Activated T-cell treated with anti-CD3 and anti-CD28 coated beads, Interleukin-2, amount 50 U/mL, for 72 hours (primary cell): ENCODE measurements around the gene EPHB1. TPM values are rescaled to one million over a fixed set of nuclear protein-coding genes. Genes with fewer than 3 reads are reported as not detected.

ENCODE experiments used
- ATAC-seq, 2 donors: fragments of 150-1000 bp; cut with Tn5 transposase; replicated peaks in 1 of 2; 2 replicates each; pipeline ENCODE4 v1.10.0; 2021; ENCODE audit warnings: moderate library complexity in 2 of 2, mild to moderate bottlenecking in 1 of 2
- DNase-seq, 2 donors: peaks; one replicate each; pipeline ENCODE4 v3.0.0; 2021 to 2022; ENCODE audit warnings: mixed read lengths in 1 of 2
- H3K27ac Mint-ChIP-seq: one replicate; pipeline ENCODE4 v1.8.0; 2022; ENCODE audit warnings: mild to moderate bottlenecking, moderate library complexity, mixed read lengths
- H3K27me3 Mint-ChIP-seq: one replicate; pipeline ENCODE4 v1.8.0; 2022; ENCODE audit warnings: low read depth, mixed read lengths
- H3K36me3 Mint-ChIP-seq, 2 donors: one replicate each; pipeline ENCODE4 v1.8.0; 2022; ENCODE audit warnings: mixed read lengths in 2 of 2, mild to moderate bottlenecking in 1 of 2; ENCODE audit not compliant: insufficient read depth in 2 of 2
- H3K4me1 Mint-ChIP-seq: one replicate; pipeline ENCODE4 v1.8.0; 2022; ENCODE audit warnings: low read depth, mixed read lengths
- H3K4me3 Mint-ChIP-seq, 2 donors: one replicate each; pipeline ENCODE4 v1.8.0; 2022; ENCODE audit warnings: mild to moderate bottlenecking in 2 of 2, mixed read lengths in 2 of 2, moderate library complexity in 2 of 2
- H3K9me3 Mint-ChIP-seq, 2 donors: one replicate each; pipeline ENCODE4 v1.8.0; 2022; ENCODE audit warnings: mixed read lengths in 2 of 2
- total RNA-seq, 2 donors: library from RNA; stranded (reverse); gene quantifications; one replicate each; pipeline ENCODE4 v1.2.3, GENCODE V29; 2022

EPHB1 gene
- total RNA-seq, 2 donors from 2014 or later = 0.43 to 1.3 TPM

- Mint-ChIP-seq H3K27me3 (peaks cover 2% of the 10 kb centered on the region), H3K4me1 (no peaks in the 10 kb centered on the region), H3K27ac (no peak overlapping the region), H3K4me3 (no peak overlapping the region), H3K36me3 (no peaks in the 10 kb centered on the region), H3K9me3 (no peaks in the 10 kb centered on the region)
- DNase-seq (no peak), ATAC-seq (no peak)
These were observed 28.6 kb downstream of the EPHB1 start for GRCh38 chr3:134823679-134824078.

DNA sequence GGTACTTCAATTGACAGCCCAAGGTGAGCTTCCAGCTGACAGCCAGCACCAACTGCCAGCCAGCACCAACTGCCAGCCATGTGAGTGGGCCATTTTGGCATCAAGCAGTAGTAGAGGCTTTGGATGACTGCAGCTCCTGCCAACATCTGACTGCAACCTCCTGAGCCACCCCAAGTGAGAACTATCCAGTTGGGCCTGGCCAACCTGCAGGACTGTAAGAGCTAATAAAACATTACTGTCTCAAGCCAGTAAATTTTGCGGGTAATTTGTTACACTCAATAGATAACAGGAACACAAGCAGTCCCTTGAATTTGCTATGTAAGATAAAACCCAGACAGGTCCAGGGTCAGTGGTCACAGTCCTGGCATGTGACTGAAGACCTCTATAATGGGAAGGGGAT is 29.7 kb downstream of the EPHB1 start:
- no peak for DNase-seq
- H3K27ac Mint-ChIP-seq = no peak overlapping the region
- no peaks in the 10 kb centered on the region for H3K36me3 Mint-ChIP-seq
- no peaks in the 10 kb centered on the region for H3K4me1 Mint-ChIP-seq
- H3K4me3 Mint-ChIP-seq = no peak overlapping the region
- no peaks in the 10 kb centered on the region for H3K27me3 Mint-ChIP-seq
- H3K9me3 Mint-ChIP-seq = no peaks in the 10 kb centered on the region
- ATAC-seq = no peak

DNA sequence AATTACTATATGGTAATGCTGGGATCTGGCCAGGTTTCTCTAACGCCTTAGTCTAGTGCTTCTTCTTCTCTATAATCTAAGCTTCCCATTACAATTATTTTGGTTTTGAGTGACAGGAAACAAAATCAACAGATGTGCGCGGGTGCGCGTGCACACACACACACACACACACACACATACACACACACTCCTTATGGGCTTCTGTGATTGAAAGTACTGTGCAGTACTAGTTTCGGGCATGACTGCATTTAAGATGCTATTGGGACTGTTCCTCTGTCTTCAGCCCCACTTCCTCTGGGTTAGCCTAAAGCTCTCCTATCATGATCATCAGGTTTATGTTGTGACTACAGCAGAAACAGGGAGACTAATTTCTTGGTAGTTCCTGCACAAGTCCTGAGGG is 32.2 kb downstream of the EPHB1 start:
- no peaks in the 10 kb centered on the region for H3K36me3 Mint-ChIP-seq
- no peak overlapping the region for H3K4me3 Mint-ChIP-seq
- no peak overlapping the region for H3K27ac Mint-ChIP-seq
- no peaks in the 10 kb centered on the region for H3K4me1 Mint-ChIP-seq
- no peak for ATAC-seq
- H3K27me3 Mint-ChIP-seq = peaks cover under 1% of the 10 kb centered on the region
- H3K9me3 Mint-ChIP-seq = peaks cover 0 to 1% of the 10 kb centered on the region in 2 donors
- DNase-seq = no peak

GRCh38 chr3:134829721-134830120 is 34.7 kb downstream of the EPHB1 start:
- DNase-seq = no peak
- no peak overlapping the region for H3K4me3 Mint-ChIP-seq
- H3K4me1 Mint-ChIP-seq = no peaks in the 10 kb centered on the region
- H3K36me3 Mint-ChIP-seq = no peaks in the 10 kb centered on the region
- H3K27me3 Mint-ChIP-seq = peaks cover 13% of the 10 kb centered on the region
- H3K27ac Mint-ChIP-seq = no peak overlapping the region
- no peak for ATAC-seq
- H3K9me3 Mint-ChIP-seq = peaks cover 0 to 1% of the 10 kb centered on the region in 2 donors

GRCh38 chr3:134832585-134832984 is 37.5 kb downstream of the EPHB1 start:
- H3K27ac Mint-ChIP-seq = no peak overlapping the region
- peaks cover 0 to 1% of the 10 kb centered on the region in 2 donors for H3K9me3 Mint-ChIP-seq
- H3K4me3 Mint-ChIP-seq = no peak overlapping the region
- H3K27me3 Mint-ChIP-seq = peaks cover 13% of the 10 kb centered on the region
- DNase-seq = no peak
- no peak for ATAC-seq
- H3K36me3 Mint-ChIP-seq = no peaks in the 10 kb centered on the region
- H3K4me1 Mint-ChIP-seq = no peaks in the 10 kb centered on the region

- no peak overlapping the region for H3K4me3 Mint-ChIP-seq
- no peak overlapping the region for H3K27ac Mint-ChIP-seq
- H3K4me1 Mint-ChIP-seq = no peaks in the 10 kb centered on the region
- no peaks in the 10 kb centered on the region for H3K36me3 Mint-ChIP-seq
- H3K9me3 Mint-ChIP-seq = peaks cover 0 to 1% of the 10 kb centered on the region in 2 donors
- ATAC-seq (no peak), DNase-seq (no peak)
- peaks cover 13% of the 10 kb centered on the region for H3K27me3 Mint-ChIP-seq
These were observed 38.5 kb downstream of the EPHB1 start for GRCh38 chr3:134833453-134834163.

- no peak for DNase-seq
- no peaks in the 10 kb centered on the region for H3K36me3 Mint-ChIP-seq
- H3K4me1 Mint-ChIP-seq = no peaks in the 10 kb centered on the region
- no peak overlapping the region for H3K27ac Mint-ChIP-seq
- peaks cover 13% of the 10 kb centered on the region for H3K27me3 Mint-ChIP-seq
- H3K9me3 Mint-ChIP-seq = peaks cover 0 to 1% of the 10 kb centered on the region in 2 donors
- no peak overlapping the region for H3K4me3 Mint-ChIP-seq
- no peak for ATAC-seq
These were observed 41.9 kb downstream of the EPHB1 start for GRCh38 chr3:134836921-134837320.

- DNase-seq (no peak), ATAC-seq (no peak)
- H3K9me3 Mint-ChIP-seq = peaks cover 5 to 8% of the 10 kb centered on the region in 2 donors
- no peak overlapping the region for H3K4me3 Mint-ChIP-seq
- no peak overlapping the region for H3K27ac Mint-ChIP-seq
- peaks cover 2% of the 10 kb centered on the region in 2 donors for H3K36me3 Mint-ChIP-seq
- H3K4me1 Mint-ChIP-seq = no peaks in the 10 kb centered on the region
- peaks cover 1% of the 10 kb centered on the region for H3K27me3 Mint-ChIP-seq
These were observed 43.5 kb downstream of the EPHB1 start for GRCh38 chr3:134838599-134838998.

GRCh38 chr3:134839422-134839821 is 44.4 kb downstream of the EPHB1 start:
- no peak for DNase-seq
- ATAC-seq = no peak
- peaks cover 5 to 15% of the 10 kb centered on the region in 2 donors for H3K9me3 Mint-ChIP-seq

GRCh38 chr3:134839990-134840389 is 44.9 kb downstream of the EPHB1 start:
- H3K9me3 Mint-ChIP-seq = peaks cover 5 to 16% of the 10 kb centered on the region in 2 donors
- H3K36me3 Mint-ChIP-seq = peaks cover 2 to 7% of the 10 kb centered on the region in 2 donors
- no peaks in the 10 kb centered on the region for H3K4me1 Mint-ChIP-seq
- no peak overlapping the region for H3K4me3 Mint-ChIP-seq
- DNase-seq (no peak), ATAC-seq (no peak)
- H3K27ac Mint-ChIP-seq = no peak overlapping the region
- H3K27me3 Mint-ChIP-seq = no peaks in the 10 kb centered on the region

More at GRCh38 chr3:134839422-134839821, 44.4 kb downstream of the EPHB1 start:
- peaks cover 2 to 5% of the 10 kb centered on the region in 2 donors for H3K36me3 Mint-ChIP-seq
- no peaks in the 10 kb centered on the region for H3K4me1 Mint-ChIP-seq
- no peak overlapping the region for H3K27ac Mint-ChIP-seq
- H3K27me3 Mint-ChIP-seq = no peaks in the 10 kb centered on the region
- H3K4me3 Mint-ChIP-seq = no peak overlapping the region

DNA sequence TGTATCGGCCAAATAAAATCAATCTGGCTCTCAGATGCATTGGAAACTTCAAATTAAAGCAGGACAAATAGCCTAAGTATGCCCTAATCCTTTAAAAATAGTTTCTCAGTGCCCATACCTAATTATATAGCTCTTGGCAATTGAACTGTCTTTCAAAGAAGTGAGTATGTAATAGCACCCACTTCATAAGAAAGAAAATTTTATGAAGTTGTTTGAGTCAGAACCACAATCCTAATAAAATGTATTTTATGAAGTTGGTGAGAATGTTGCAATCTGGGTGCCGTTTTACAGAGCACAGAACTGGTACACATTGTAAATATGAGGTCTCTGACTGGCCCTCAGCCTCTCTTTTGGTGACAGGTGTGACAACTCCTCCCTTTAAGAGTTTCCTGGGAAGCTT is 45.4 kb downstream of the EPHB1 start:
- Mint-ChIP-seq H3K9me3 (peaks cover 5 to 16% of the 10 kb centered on the region in 2 donors), H3K27ac (no peak overlapping the region), H3K4me3 (no peak overlapping the region), H3K4me1 (no peaks in the 10 kb centered on the region), H3K27me3 (no peaks in the 10 kb centered on the region), H3K36me3 (peaks cover 2 to 7% of the 10 kb centered on the region in 2 donors)
- DNase-seq (no peak), ATAC-seq (no peak)

- no peak overlapping the region for H3K4me3 Mint-ChIP-seq
- no peak overlapping the region for H3K27ac Mint-ChIP-seq
- no peaks in the 10 kb centered on the region for H3K4me1 Mint-ChIP-seq
- DNase-seq (no peak), ATAC-seq (no peak)
- H3K36me3 Mint-ChIP-seq = peaks cover 3 to 7% of the 10 kb centered on the region in 2 donors
- no peaks in the 10 kb centered on the region for H3K27me3 Mint-ChIP-seq
- H3K9me3 Mint-ChIP-seq = peaks cover 4 to 16% of the 10 kb centered on the region in 2 donors
These were observed 51.0 kb downstream of the EPHB1 start for GRCh38 chr3:134846084-134846483.

DNA sequence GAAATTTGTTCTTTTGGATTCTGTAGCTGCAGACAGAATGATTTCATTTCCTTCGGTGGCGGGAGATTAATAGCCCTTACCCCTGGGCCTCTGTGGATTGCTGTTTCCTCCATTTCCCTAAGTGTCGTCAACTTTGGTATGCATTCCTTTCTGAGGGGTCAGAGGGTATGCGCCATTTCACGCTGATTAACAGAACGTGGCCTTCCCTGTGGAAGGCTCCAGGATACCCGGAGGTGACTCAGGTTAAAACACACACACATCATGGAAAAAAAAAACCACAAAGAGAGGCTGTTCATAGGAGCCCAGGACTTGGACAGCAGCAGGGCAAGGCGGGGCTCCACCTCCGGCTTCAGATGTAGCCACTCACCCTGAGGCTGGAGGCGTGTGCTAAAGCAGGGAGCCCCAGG is 51.9 kb downstream of the EPHB1 start:
- ATAC-seq = no peak

DNA sequence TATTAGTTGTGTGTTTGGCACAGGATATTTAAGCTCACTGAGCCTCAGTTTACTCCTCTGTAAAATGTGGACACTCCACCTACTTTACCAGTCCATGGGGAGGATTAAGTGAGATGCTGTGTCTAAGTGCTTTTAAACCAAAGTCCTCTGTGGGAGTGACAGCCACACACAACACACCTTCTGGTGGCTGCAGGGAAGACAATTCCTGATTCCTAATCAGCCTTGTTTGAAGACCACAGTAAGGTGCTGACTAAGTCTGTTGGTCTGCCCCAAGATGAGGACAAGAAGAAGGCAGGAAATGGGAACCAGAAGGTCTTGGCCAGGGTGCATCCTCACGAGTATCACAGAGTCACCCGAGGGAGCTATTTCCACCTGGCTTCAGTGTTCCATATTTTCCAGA is 52.3 kb downstream of the EPHB1 start:
- peaks cover 4 to 16% of the 10 kb centered on the region in 2 donors for H3K9me3 Mint-ChIP-seq
- no peak for ATAC-seq
- H3K4me3 Mint-ChIP-seq = no peak overlapping the region
- no peak for DNase-seq
- no peak overlapping the region for H3K27ac Mint-ChIP-seq
- H3K36me3 Mint-ChIP-seq = peaks cover 3 to 7% of the 10 kb centered on the region in 2 donors
- no peaks in the 10 kb centered on the region for H3K4me1 Mint-ChIP-seq
- no peaks in the 10 kb centered on the region for H3K27me3 Mint-ChIP-seq

More for the DNA sequence above, 51.9 kb downstream of the EPHB1 start:
- Mint-ChIP-seq H3K27ac (no peak overlapping the region), H3K4me1 (no peaks in the 10 kb centered on the region), H3K36me3 (peaks cover 3 to 7% of the 10 kb centered on the region in 2 donors), H3K4me3 (no peak overlapping the region), H3K9me3 (peaks cover 4 to 16% of the 10 kb centered on the region in 2 donors), H3K27me3 (no peaks in the 10 kb centered on the region)
- DNase-seq = no peak
